ENCODE measurements around the gene CNTNAP2. TPM values are rescaled to one million over a fixed set of nuclear protein-coding genes. Genes with fewer than 3 reads are reported as not detected.

CNTNAP2 gene
- total RNA-seq, 4 donors from 2014 or later = 0.42 TPM; not detected in 3

GRCh38 chr7:146948703-146949102 is 832.1 kb downstream of the CNTNAP2 start:
- Histone ChIP-seq H3K27me3 (no peaks in the 10 kb centered on the region), H3K9me3 (peaks cover 0 to 10% (median 0%) of the 10 kb centered on the region in 4 donors), H3K4me1 (no peaks in the 10 kb centered on the region), H3K4me3 (no peak overlapping the region), H3K27ac (no peak overlapping the region), H3K36me3 (no peaks in the 10 kb centered on the region)
- no peak for TF ChIP-seq CTCF (IDR thresholded peaks at IDR 0.05)
- no peak for TF ChIP-seq POLR2A (IDR thresholded peaks at IDR 0.05)
- no peak for TF ChIP-seq EP300 (IDR thresholded peaks at IDR 0.05)
- 61 to 73% methylated on average over 1 of the region's 1 CpG for WGBS, 2 donors
- DNase-seq (ENCODE audit: low spot score in 2 of 2) = no peak

- Histone ChIP-seq H3K9me3 (peaks cover 0 to 4% (median 0%) of the 10 kb centered on the region in 4 donors), H3K4me3 (no peak overlapping the region), H3K27me3 (no peaks in the 10 kb centered on the region), H3K4me1 (peaks cover 0 to 3% (median 0%) of the 10 kb centered on the region in 4 donors), H3K36me3 (no peaks in the 10 kb centered on the region), H3K27ac (no peak overlapping the region)
- TF ChIP-seq EP300 (IDR thresholded peaks at IDR 0.05) (no peak), POLR2A (IDR thresholded peaks at IDR 0.05) (no peak), CTCF (IDR thresholded peaks at IDR 0.05) (no peak)
- DNase-seq (ENCODE audit: low spot score in 2 of 2) = no peak
Measured at GRCh38 chr7:146956321-146956720, 839.7 kb downstream of the CNTNAP2 start.

GRCh38 chr7:146956853-146957252 is 840.3 kb downstream of the CNTNAP2 start:
- Histone ChIP-seq H3K27ac (no peak overlapping the region), H3K4me3 (no peak overlapping the region), H3K27me3 (no peaks in the 10 kb centered on the region), H3K4me1 (peaks cover 0 to 3% (median 0%) of the 10 kb centered on the region in 4 donors), H3K9me3 (no peaks in the 10 kb centered on the region), H3K36me3 (no peaks in the 10 kb centered on the region)
- WGBS, 2 donors = 64 to 71% methylated on average over 3 of the region's 3 CpGs
- DNase-seq (ENCODE audit: low spot score in 2 of 2) = no peak
- no peak for TF ChIP-seq CTCF (IDR thresholded peaks at IDR 0.05)
- no peak for TF ChIP-seq EP300 (IDR thresholded peaks at IDR 0.05)
- TF ChIP-seq POLR2A (IDR thresholded peaks at IDR 0.05) = no peak

- TF ChIP-seq CTCF (IDR thresholded peaks at IDR 0.05) (no peak), EP300 (IDR thresholded peaks at IDR 0.05) (no peak), POLR2A (IDR thresholded peaks at IDR 0.05) (no peak)
- Histone ChIP-seq H3K4me1 (peaks cover 0 to 3% (median 0%) of the 10 kb centered on the region in 4 donors), H3K9me3 (no peaks in the 10 kb centered on the region), H3K27ac (no peak overlapping the region), H3K27me3 (no peaks in the 10 kb centered on the region), H3K4me3 (no peak overlapping the region), H3K36me3 (no peaks in the 10 kb centered on the region)
- no peak for DNase-seq (ENCODE audit: low spot score in 2 of 2)
- 55 to 63% methylated on average over 5 of the region's 5 CpGs for WGBS, 2 donors
Measured at GRCh38 chr7:146960773-146961391, 844.3 kb downstream of the CNTNAP2 start.

- no peak overlapping the region for H3K27ac ChIP-seq
- no peak for TF ChIP-seq POLR2A (IDR thresholded peaks at IDR 0.05)
- TF ChIP-seq EP300 (IDR thresholded peaks at IDR 0.05) = no peak
- no peak for TF ChIP-seq CTCF (IDR thresholded peaks at IDR 0.05)
- no peaks in the 10 kb centered on the region for H3K9me3 ChIP-seq
- no peak overlapping the region for H3K4me3 ChIP-seq
- WGBS, 2 donors = 37 to 40% methylated on average over 4 of the region's 4 CpGs
- no peak for DNase-seq (ENCODE audit: low spot score in 2 of 2)
- no peaks in the 10 kb centered on the region for H3K27me3 ChIP-seq
- H3K36me3 ChIP-seq = no peaks in the 10 kb centered on the region
- peaks cover 0 to 3% (median 0%) of the 10 kb centered on the region in 4 donors for H3K4me1 ChIP-seq
Measured at GRCh38 chr7:146961617-146962016, 845.0 kb downstream of the CNTNAP2 start.

All from tibial nerve (tissue), 4 donors.